CD4-positive, alpha-beta T cell treated with Interleukin-17A for 4 hours (primary cell): Measurements from ENCODE around the gene ROPN1B.

Experiments used
- DNase-seq: peaks from one replicate; pipeline ENCODE4 v3.0.0-alpha.2; 2020; ENCODE audit warnings: mixed read lengths

The ROPN1B gene

DNA sequence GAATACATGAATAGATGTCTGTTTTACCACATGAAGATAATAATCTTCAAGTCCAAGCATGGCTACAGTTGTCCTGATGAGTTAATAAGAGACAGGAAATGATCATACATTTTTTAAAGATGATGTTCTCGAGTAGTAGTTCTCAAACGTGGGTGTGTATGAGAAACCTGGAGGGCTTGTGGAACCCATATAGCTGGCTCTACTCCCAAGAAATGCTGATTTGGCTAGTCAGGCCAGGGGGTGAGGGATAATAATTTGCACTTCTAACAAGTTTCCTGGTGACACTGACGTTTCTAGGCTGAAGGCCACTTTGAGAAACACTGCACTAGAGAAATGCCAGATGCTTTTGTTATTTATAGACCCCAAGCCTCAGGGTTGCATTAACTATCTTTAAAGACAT is 37.0 kb downstream of the ROPN1B start:
- no peak for DNase-seq

DNA sequence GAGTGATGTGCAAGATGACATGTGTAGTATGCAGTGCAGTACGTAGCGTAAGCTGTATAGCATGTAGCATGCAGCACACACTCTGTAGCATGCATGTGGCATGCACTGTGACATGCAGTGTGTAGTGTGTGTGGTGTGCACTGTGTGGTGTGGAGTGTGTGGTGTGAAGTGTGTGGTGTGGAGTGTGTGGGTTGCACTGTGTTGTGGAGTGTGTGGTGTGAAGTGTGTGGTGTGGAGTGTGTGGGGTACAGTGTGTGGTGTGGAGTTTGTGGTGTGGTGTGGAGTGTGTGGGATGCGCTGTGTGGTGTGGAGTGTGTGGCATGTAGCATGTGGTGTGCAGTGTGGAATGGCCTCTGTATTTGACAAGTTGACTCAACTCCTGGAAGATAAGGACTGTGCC is 39.2 kb downstream of the ROPN1B start:
- DNase-seq = no peak

DNA sequence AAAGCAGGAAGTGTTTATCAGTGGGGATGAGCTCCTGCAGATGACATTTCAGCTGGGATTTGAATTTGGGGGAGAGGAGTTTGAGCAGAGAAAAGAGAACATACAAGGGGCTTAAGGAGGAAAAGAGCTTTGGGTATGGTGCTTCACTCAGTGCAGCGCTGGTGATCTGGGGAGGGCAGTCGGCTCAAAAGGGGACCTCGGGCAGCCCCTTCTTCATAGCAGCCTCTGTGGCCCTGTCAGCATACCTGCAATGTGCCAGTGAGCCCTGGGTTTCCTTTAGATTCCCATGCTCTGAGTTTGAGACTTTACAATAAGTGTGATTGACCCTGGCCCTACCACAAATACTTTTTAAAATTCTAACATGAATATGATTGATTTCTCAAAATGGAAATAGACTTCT is 40.2 kb downstream of the ROPN1B start:
- no peak for DNase-seq

DNA sequence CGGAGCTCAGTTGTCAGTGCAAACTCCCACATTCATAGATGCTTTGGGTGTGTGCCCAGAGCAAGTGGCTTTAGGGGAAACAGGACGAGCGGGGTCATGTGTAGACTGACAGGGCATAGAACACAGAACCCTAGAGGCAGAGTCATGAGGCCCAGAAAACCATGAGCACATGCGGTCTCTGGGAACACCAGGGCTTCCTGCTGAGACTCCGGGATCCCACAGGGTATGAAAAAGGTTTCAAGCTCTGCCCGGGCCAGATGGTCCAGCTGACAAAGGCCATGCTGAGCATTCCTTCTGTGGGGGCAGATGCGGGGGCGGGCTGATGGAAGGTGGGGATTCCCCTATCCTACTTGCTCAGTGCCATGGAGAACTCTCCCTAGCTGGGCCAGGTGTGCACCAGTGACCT is 44.8 kb downstream of the ROPN1B start:
- DNase-seq = no peak

DNA sequence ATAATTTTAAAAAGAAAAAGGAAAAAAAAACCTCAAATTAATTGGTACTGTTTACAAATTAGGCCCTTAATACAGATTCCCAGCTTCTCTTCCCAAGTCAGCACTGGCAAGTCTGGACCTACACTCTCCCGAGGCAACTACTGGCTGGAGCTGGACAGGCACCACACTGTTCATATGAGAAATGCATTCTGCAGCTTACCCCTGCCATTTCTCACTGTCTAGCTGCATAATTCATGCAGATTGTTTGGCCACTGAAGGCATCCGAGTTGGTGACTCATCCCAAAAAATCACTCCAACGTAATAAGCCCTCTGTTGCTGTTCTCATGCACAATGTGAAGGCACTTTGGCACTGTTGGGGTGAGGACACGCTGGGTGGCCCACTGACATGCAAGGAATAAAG is 45.3 kb downstream of the ROPN1B start:
- no peak for DNase-seq

DNA sequence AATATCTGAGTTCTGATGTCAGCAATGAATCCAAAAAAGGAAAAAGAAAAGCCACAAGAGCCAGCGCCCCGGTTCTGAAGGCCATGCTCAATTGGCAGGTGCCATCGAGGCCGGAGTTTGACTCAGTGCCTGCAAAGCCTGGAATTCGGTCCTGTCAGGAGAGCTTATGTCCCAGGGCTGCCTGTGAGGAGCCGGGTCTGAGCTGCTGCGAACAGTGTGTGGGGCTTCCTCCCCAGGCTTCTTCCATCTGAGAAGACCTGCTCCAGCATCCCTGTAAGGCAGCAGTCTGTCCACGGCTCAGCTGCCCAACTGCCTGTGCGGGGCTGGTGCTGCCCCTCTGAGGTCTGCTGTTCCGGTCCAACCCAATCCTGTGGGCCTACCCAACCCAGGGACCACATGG is 46.1 kb downstream of the ROPN1B start:
- no peak for DNase-seq

- no peak for DNase-seq
Observed at GRCh38 chr3:126016616-126017015, 47.6 kb downstream of the ROPN1B start.

DNA sequence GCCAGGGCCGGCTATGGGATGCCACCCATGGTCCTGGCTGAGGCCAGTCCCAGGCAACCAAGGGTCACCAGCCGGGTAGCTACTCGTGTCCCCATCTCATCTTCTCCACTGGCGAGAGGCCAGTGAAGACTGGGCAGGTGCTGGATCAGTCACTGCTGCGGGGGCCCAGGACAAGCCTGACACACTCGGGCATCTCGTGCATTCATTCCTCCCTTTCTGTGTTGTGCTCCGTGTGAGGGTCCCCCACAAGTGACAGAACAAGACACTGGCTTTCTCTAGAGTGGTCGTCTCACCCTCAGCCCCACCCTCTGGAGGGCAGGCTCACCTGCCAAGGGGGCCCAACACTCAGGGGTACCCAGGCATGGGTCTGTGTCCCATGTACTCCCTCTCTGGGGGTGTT is 48.4 kb downstream of the ROPN1B start:
- DNase-seq = no peak

- DNase-seq = no peak
Observed at GRCh38 chr3:126018545-126018944, 49.6 kb downstream of the ROPN1B start.

DNA sequence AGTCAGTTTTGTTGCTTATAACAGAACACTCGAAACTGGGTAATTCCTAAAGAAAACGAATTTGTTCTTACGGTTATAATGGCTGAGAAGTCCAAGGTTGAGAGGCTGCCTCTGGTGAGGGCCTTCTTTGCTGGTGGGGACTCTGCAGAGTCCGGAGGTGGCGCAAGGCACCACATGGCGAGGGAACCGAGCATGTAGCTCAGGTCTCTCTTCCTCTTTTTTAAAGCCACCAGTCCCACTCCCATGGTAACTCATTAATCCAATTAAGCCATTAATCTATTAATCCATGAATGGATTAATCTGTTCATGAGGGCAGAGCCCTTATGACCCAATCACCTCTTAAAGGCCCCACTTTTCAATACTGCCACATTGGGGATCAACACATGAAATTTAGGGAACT is 50.0 kb downstream of the ROPN1B start:
- DNase-seq = no peak

DNA sequence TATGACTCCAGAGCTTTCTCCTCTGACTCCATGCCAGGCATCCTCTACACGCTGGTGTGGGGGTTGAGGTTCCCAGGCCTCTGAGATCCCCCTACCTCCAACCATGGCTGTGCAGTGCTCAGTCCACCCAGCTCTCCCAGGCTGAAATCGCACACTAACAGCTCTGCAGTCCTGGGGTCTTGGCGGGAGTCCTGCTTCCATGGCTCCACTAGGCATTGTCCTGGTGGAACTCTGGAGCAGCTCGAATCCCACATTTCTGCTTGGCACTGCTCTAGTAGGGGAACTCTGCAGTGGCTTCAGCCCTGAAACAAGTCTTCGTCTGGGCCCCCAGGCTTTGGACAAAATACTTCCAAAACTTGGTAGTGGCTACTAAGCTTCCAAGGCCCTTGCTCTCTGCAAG is 50.7 kb downstream of the ROPN1B start:
- no peak for DNase-seq

DNA sequence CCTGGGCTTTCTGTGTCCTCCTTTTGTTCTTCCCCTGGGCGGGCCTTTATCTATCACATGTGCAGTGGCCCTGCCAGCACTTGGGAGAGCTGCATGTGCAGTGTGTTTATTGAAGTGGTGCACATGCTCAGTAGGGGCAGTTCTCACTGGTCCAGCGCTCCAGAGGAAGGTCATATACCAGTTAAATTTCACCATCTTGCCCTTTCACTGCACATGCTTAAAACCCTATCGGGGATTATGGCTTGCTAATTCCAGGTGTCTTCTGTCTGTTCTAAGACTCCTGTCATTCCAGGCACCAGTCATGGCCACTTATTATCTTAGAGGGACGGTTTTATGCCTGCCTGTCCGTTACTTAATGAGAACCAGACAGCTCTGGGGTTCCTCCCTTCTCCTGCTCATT is 52.2 kb downstream of the ROPN1B start:
- DNase-seq = no peak

- DNase-seq = no peak
Observed at GRCh38 chr3:126021702-126022101, 52.7 kb downstream of the ROPN1B start.

GRCh38 chr3:126022741-126023359 is 53.9 kb downstream of the ROPN1B start:
- no peak for DNase-seq

DNA sequence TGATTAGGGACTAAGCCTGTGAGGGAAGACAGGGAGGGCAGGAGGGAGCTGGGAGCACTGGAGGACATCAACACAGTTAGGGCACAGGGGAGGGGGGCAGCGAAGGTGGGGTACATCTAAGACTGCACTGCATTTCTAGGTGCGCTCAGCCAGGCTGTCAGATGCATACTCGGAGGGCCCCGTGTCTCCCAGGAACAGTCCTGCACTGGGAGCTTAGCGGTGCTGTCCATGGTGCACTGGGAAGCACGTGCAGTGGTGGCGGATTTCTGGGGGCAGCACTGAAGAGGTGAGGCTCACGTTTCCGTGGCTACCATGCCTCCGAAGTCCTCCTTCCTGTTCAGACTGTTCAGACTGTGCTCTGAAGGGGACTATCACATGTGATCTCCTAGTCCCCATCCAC is 54.4 kb downstream of the ROPN1B start:
- no peak for DNase-seq

DNA sequence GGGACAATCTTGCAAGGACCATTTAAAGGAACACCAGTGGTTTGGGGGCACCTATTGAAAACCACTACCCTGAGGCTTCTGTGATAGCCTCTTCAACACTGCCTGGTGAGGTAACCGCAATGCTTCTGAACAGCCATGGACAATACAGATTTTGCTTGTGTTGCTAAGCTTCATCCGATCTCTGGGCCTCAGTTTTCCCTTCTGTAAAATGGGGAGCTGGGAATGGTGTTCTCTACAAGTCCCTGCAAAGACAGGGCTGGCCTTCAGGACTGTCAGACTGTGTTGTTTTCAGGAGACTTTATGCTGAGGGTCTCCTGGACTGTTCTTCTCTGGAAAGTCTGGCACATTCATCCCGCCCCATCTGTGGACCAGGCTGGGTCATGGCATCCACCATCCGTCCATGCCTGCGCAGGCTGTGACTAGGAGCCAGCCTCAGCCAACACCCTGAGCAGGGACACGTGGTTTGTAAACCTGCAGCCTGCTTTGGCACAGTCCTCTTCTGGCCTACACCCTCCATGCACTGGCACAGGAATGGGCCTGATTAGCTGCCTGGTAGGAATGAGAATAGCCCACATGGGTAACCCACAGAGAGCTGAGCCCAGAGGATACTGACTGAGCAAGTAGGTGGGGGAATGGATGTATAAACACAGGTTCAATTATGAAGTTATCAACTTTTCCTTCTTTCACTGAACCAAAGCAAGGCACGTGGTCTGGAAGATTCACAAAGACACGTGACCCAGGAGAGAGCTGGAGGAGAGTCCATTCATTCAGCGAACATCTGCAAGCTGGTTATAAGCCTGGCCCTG is 55.3 kb downstream of the ROPN1B start:
- DNase-seq = no peak

DNA sequence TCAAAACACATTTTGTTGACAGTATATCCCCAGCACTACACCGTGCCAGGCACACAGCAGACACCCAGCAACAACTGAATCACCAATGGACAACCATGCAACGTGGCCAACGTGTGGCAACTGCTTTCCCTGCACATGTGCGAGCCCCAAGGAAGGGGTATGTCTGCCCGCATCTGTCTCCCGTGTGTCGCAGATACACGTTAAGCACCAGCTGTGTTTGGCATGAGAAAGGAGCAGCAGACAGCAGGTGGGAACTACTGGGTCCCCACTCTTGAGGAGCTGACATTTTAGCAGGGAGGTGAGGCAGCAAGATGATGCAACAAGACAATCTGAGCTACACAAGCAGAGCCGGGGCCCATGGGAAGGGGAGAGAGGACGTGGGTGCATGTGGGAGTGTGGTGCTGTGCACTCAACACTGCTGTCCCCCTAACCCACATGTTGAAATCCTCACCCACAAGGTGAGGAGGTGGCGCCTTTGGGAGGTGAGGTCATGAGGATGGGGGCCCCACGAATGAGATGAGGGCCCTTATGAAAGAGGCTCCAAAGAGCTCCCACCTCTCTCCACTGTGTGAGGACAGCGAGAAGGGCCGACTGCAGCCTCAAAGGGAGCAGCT is 56.2 kb downstream of the ROPN1B start:
- no peak for DNase-seq

- DNase-seq = no peak
Observed at GRCh38 chr3:126025862-126026261, 56.9 kb downstream of the ROPN1B start.

DNA sequence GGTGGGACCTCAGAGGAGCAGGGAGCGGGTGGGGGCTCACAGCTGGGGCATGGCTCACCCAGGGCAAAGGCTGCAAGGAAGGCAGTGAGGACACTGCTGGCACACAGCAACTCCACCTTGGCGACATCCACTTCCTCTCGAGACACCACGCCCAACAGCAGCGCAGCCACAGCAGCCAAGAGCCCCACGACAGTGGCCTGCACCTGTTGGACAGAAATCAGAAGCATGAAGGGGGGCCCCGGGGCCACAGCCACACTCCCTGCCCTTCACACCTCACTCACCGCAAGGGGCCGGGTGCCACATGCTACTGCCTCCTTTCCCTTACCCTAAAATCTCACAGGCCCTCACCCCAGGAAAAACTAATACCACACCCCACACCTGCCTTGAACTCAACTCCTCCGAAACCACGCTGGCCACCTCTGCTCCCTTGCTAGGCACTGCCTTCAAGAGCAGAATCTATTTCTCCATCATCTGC is 57.3 kb downstream of the ROPN1B start:
- DNase-seq = no peak

GRCh38 chr3:126026761-126027160 is 57.8 kb downstream of the ROPN1B start:
- DNase-seq = no peak

- no peak for DNase-seq
Observed at GRCh38 chr3:126028096-126028495, 59.1 kb downstream of the ROPN1B start.

- DNase-seq = no peak
Observed at GRCh38 chr3:126029241-126029640, 60.3 kb downstream of the ROPN1B start.

GRCh38 chr3:126030455-126030854 is 61.5 kb downstream of the ROPN1B start:
- DNase-seq = no peak

DNA sequence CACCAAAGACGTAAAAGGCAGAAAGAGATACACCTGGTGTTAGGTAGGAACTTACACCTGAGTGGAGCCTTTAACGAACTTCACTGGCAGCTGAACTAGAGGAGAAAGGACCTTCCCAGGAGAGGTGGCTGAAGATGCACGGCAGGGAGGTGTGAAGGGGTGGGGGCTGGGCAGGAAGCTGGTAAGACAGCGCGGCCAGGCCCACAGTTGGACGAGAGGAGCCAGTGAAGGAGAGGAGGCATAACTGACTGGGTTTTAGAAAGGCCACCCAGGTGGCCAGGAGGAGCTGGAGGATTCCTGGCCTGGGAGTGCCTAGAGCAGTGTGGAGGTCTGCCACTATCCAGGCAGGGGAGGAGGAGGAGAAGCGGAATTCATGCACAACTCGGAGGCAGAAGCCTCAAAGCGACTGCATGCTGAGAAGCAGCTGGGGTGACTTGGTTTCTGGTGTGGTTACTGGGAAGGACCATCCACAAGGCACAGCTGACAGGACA is 63.0 kb downstream of the ROPN1B start:
- DNase-seq = no peak
